NCI-H2081 treated with DMSO at 0.1 percent for 48 hours (cell line): ENCODE measurements around the gene OR51V1.
"Not testable (repeated sequence)": the region's sequence is repeated elsewhere in the genome, so short reads cannot be mapped to it uniquely, and the experiment has no call there.

ENCODE experiments used
- DNase-seq: peaks from one replicate; lab custom pipeline; 2025; lab: John Stamatoyannopoulos, UW

OR51V1 gene

DNA sequence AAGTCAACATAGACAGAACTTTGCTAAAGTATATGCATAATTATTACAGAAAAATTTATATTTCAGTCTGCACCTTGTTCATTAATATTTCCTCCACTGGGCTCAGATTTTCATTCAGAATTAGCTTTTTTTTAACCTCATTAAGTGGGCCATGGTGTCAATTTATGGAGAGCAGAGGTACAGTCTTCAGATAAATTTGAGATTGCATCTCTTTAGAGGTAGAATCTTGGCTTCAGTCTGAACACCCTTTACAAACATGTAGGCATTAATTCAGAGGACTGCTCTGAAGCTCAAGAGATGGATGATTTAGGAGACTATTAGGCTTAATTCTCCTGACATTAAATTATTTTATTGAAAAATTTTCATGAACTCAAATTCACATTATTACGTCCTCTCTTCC is 29.8 kb upstream of the OR51V1 start:
- no peak for DNase-seq

DNA sequence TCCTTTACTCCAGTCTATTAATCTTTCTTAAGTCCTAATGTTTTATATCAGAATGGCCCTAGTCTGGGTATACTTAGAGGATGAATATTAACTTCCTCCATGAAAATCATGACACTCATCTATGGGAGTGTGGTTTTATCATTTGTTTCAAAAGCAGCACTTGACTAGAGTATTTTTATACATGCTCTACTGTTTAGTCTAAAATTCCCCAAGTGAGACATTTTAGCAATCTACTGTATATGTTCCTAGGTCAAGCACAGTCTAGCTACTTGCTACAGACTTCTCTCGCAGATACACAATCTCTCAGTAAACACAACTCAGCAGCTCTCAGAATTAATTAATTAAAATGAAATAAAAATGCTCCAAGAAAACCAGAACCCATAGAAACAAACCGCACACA is 29.3 kb upstream of the OR51V1 start:
- no peak for DNase-seq

DNA sequence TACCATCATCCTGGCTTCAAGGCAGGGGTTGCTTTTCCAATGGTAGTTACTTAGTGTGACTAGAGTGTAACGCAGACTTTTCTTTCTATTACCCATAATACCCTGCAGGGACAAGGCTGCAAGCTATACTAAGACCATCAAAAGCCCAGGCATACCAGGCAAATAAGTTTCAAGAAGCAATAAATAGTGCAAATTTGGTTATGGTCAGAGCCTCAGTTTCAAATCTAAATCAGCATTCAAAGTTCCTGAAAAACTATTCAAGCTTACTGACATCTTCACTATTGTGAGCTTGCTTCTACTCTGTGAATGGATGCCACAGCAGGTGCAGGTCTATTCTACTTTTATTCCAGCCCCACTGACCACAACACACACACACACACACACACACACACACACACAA is 28.9 kb upstream of the OR51V1 start:
- no peak for DNase-seq

DNA sequence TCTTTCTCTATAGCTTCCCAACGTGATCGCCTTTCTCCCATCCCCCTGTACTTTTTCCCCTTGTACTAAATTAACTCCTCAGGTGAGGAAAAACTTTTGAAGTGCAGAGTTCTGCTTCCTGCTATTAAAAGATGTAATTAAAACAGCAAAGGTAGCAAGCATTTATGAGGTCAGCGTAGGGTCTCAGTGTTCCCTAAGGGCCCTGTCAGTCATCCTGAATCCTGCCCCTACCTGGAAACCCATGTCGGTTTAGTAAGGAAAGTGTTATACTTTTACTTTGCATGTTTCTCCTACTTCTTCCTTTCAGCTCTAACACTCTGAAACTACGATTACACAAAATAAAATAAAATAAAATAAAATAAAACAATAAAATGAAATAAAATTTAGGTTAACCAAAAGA is 27.6 kb upstream of the OR51V1 start:
- no peak for DNase-seq

DNA sequence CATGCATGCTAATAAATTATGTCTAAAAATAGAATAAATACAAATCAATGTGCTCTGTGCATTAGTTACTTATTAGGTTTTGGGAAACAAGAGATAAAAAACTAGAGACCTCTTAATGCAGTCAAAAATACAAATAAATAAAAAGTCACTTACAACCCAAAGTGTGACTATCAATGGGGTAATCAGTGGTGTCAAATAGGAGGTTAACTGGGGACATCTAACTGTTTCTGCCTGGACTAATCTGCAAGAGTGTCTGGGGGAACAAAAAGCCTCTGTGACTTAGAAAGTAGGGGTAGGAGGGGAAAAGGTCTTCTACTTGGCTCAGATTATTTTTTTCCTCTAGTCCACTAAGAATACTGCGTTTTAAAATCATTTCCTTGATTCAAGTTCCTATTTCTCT is 27.2 kb upstream of the OR51V1 start:
- DNase-seq: no peak

DNA sequence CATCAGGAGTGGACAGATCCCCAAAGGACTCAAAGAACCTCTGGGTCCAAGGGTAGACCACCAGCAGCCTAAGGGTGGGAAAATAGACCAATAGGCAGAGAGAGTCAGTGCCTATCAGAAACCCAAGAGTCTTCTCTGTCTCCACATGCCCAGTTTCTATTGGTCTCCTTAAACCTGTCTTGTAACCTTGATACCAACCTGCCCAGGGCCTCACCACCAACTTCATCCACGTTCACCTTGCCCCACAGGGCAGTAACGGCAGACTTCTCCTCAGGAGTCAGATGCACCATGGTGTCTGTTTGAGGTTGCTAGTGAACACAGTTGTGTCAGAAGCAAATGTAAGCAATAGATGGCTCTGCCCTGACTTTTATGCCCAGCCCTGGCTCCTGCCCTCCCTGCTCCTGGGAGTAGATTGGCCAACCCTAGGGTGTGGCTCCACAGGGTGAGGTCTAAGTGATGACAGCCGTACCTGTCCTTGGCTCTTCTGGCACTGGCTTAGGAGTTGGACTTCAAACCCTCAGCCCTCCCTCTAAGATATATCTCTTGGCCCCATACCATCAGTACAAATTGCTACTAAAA is 26.3 kb upstream of the OR51V1 start, which contains the start of gene HBB:
HBB (minus strand) TSS at position 340 of the 579 bp plus-strand sequence; CDS start at position 290, 50 bp downstream.
- DNase-seq: no peak

DNA sequence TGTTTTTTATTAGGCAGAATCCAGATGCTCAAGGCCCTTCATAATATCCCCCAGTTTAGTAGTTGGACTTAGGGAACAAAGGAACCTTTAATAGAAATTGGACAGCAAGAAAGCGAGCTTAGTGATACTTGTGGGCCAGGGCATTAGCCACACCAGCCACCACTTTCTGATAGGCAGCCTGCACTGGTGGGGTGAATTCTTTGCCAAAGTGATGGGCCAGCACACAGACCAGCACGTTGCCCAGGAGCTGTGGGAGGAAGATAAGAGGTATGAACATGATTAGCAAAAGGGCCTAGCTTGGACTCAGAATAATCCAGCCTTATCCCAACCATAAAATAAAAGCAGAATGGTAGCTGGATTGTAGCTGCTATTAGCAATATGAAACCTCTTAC is 25.0 kb upstream of the OR51V1 start:
- DNase-seq: no peak

DNA sequence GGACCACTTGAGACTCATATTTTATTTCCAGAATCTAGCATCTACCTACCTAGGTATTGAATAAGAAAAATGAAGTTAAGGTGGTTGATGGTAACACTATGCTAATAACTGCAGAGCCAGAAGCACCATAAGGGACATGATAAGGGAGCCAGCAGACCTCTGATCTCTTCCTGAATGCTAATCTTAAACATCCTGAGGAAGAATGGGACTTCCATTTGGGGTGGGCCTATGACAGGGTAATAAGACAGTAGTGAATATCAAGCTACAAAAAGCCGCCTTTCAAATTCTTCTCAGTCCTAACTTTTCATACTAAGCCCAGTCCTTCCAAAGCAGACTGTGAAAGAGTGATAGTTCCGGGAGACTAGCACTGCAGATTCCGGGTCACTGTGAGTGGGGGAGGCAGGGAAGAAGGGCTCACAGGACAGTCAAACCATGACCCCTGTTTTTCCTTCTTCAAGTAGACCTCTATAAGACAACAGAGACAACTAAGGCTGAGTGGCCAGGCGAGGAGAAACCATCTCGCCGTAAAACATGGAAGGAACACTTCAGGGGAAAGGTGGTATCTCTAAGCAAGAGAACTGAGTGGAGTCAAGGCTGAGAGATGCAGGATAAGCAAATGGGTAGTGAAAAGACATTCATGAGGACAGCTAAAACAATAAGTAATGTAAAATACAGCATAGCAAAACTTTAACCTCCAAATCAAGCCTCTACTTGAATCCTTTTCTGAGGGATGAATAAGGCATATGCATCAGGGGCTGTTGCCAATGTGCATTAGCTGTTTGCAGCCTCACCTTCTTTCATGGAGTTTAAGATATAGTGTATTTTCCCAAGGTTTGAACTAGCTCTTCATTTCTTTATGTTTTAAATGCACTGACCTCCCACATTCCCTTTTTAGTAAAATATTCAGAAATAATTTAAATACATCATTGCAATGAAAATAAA is 24.3 kb upstream of the OR51V1 start:
- DNase-seq: no peak

DNA sequence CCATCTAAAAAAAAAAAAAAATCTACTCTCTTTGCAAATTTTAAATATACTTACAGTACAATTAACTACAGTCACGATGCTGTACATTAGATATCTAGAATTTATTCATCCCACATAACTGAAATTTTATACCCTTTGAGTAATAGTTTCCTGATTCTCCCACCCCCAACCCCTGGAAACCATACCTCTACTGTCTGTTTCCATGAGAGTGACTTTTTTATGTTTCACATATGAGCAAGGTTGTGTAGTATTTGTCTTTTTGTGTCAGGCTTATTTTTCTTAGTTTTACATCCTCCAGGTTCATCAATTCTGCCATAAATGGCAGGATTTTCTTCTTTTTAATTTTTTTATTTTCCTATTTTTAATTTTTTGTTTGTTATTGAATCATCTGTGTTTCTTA is 23.2 kb upstream of the OR51V1 start:
- DNase-seq: no peak

DNA sequence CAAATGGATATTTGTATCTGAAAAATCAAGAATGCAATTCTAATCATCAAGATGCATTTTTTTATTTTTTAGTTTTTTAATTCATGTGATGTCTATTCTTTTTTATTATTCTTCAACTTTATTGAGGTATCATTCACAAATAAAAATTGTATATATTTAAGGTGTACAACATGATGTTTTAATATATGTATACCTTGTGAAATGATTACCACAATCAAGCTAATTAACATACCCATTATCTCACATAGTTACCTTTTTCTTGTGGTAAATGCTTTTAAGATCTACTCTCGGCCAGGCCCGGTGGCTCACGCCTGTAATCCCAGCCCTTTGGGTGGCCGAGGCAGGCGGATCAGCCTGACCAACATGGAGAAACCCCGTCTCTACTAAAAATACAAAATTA is 22.7 kb upstream of the OR51V1 start:
- DNase-seq: no peak

DNA sequence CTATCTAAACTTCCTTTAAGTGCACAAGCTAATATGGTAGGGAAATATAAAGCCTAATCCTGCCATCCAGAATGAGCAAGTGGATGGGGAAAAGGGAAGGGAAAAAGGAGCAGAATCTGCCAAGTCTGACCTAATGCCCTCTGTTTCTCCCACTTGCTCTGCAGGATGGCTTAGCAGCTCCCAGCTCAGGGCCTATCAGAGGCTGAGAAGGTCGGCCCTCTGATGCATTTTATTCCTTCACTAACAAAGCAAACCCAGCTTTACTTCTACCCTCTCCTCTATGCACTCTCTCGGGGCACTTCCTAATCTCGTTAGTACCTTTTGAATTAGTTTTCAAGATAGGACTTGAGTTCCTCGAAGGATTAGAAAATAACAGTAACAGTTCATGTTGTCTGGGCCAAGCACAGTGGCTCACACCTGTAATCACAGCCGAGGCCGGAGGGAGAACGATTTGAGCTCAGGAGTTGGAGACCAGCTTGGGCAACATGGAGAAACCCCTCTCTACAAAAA is 9.9 kb upstream of the OR51V1 start:
- no peak for DNase-seq

DNA sequence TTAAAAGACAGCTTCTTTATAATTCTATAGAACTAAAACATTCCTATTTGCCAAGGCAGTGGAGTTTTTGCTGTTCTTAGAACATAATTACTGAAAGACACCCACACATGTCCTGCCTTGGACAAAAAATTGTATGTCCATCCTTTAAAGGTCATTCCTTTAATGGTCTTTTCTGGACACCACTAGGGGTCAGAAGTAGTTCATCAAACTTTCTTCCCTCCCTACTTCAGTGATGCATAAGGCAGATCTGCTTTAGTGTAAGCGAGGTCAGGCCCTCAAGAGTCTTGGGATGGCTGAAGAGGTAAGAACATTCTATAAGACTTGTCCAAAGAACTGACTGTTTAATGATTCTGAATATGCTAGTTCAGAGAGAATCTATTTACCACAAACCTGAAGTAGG is 4.3 kb upstream of the OR51V1 start:
- no peak for DNase-seq

DNA sequence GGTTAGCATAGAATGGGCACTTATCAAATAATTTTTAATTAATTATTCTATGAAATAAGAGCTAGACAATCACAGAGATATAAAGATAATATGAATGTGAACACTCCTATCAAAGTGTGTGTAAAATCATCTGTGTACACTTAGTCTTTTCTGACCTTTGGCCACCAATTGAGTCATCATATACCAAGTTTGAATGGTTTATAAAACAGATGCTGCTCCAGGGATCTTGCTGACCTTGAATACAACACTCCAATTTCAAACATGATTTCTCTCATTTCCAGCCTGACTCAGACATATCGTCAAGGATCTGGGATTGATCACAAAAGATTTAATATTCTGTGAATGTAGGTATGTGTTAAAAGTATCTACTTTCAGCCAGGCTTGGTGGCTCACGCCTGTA is 2.9 kb upstream of the OR51V1 start:
- DNase-seq: no peak

DNA sequence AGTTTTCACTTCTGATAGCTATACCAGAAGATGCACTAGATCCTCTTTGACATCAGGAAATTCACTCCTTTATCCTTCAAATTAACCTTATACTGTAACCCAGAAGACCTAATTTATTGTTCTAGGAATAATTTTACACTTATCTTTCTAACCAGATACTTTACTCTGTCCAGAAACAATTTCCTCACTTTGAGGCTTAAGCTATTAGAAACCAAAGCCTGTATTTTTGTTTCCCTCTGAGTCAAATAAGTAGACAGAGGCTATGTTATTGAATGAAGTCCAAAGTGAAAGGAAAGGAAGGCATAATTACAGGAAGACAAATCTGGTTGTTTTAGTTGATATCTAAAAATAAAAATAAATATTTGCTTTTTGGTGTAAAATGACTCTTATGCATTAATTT is 2.2 kb downstream of the OR51V1 start:
- DNase-seq: no peak

DNA sequence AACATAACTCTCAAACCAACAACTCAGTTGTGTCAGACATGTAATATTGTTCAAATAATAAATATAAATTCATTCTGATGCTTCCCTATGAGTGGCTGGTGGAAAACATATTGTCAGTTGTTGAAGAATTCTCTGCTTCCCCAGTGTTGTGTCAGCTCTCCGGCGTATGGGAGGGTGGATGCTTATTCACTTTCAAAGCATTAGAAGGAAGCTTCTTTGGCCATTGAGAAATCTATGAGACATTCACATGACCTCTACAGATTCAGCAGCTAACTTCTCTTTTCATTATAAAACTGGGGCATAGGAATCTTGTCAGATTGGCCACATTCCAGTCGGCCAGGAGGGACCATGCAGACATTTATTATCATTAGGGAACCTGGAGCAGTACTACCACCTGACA is 2.9 kb downstream of the OR51V1 start:
- no peak for DNase-seq

DNA sequence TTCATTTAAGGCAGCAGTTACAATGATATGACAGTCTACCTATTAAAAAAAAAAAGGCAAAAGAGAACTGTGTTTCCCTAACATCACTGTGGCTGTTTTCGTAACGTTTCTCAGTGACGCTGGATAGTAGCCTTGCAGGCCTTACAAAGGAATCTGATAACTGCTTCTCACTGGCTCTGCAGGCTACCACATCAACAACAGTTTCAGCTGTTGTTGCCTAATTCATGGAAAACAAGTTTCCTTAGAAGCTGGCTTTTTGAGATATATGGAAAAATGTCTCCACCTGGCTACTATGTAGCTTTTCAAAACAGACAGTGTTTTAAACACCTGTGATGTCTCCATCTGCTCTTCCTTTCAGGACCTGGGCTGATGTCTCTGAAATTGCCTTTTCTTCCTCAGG is 3.8 kb downstream of the OR51V1 start:
- DNase-seq: no peak

DNA sequence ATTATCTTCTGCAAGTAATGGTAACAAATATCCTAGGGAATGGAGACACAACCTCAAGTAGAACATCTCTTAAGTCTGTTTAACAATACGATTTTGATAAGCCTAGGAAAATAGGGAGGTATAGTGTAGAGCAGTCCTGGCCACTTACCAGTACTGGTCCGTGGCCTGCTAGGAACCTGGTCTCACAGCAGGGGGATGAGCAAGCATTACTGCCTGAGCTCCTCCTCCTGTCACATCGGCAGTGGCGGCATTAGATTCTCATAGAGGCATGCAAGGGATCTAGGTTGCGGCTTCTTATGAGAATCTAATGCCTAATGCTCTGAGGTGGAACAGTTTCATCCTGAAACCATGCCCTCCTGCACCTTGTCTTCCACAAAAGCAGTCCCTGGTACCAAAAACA is 4.4 kb downstream of the OR51V1 start:
- no peak for DNase-seq

DNA sequence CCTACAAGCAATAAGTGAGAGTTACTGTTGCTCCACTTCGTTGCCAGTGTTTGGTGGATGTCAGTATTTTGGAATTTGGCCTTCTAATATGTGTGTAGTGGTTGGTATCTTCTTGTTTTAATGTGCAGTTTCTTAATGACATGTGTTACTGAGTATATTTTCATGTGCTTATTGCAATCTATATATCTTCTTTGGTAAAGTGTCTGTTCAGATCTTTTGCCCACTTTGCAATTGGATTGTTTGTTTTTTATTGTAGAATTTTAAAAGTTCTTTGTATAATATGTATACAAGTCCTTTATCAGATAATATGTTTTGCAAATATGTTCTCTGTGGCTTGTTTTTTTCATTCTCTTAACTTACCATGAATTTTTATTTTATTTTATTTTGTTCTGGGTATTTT is 7.7 kb downstream of the OR51V1 start:
- no peak for DNase-seq

DNA sequence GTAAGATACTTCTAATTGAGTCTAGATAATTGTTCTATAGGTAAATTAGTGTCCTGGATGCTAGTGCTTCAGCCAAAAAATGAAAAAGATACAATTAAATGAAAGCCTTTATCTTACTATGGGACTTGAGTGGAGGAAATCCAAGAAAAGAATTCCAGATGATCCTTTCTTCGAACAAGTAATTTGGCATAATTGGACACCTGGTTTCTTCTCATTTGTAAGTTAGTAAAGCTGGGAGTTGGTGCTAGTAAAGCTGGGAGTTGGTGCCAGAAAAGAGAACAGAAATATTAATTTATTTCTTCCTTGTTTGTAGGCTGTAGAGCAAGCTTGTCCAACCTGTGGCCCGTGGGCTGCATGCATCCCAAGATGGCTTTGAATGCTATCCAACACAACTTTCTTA is 12.3 kb downstream of the OR51V1 start:
- no peak for DNase-seq

DNA sequence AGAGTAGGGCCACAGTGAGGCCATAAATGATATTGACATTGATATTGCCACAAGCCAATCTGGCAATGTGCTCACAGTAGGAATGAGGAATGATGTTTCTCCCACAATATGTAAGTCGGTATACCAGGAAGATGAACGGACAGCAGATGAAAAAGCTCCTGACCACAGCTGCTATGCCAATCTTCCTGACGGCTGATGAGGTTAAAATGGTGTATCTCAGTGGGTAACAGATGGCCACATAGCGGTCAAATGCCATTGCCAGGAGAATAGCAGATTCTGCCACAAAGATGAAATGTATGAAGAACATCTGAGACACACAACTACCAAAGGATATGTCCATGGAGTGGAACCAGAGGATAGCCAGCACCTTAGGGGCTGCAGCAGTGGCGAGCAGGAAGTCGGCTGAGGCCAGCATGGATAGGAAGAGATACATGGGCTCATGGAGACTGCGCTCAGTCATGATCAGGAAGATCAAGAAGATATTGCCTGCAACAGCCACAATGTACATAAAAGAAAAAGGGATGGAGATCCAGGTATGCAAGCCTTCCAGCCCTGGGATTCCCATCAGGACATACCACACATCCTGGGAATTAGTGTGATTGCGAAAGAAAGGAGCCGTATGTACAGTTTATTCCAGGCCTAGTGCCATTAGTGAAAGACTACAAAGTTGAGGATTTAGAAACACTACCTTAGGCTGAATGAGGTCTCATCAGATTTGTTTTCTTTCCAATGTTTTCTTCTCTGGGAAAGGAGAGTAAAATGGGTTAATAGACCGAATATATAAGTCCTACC is 22.2 kb downstream of the OR51V1 start:
- DNase-seq: no peak

DNA sequence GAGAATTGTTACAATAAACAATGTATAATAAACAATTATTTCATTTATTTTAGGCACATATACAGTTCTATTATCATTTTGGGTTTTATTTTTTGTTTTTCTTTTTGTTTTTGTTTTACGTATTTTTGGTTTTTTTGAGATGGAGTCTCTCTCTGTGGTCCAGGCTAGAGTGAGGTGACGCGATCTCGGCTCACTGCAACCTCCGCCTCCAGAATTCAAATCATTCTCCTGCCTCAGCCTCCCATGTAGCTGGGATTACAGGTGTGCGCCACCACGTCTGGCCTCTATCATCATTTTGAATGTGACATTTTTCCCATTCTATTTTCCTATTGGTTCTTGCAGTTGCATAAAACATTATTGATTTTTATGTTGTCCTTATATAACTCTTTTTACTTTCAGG is 25.5 kb downstream of the OR51V1 start:
- DNase-seq: no peak

DNA sequence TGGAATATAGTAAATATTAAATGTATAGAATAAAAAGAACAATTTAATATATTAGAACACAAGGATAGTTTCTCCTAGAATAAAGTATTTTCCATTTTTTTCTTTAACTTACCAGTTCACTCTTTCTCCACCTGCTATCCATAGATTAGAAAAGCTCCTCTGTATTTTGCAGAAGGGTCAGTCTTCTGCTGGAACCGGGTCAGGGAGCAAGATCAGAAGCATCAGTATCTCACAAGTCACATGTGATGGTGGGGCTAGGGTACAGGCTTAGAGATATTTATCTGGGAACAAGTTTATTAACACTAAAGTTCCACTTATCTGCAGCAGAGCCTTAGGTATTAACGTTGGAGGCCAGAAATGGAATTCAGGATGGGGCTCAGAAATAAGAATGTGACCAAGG is 28.6 kb downstream of the OR51V1 start:
- DNase-seq: no peak

DNA sequence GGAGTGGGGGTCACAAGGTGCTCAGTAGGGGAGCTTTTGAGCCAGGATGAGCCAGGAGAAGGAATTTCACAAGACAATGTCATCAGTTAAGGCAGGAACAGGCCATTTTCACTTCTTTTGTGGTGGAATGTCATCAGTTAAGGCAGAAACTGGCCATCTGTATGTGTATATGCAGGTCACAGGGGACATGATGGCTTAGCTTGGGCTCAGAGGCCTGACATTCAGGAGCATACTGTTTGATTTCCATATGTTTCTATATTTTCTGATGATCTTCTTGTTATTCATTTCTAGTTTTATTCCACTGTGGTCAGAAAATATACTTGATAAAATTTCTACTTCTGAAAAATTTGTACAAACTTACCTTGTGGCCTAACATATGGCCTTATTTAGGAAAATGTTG is 34.6 kb downstream of the OR51V1 start:
- DNase-seq: not testable (repeated sequence)
